ENCODE measurements around the gene KCNT2. TPM values are rescaled to one million over a fixed set of nuclear protein-coding genes. Genes with fewer than 3 reads are reported as not detected.

KCNT2 gene
- total and polyA plus RNA-seq, 9 of the 15 experiments (the other 6 are each of a cell fraction or from before 2014, with no cell fraction given) = 0.13 to 0.73 (median 0.28) TPM

DNA sequence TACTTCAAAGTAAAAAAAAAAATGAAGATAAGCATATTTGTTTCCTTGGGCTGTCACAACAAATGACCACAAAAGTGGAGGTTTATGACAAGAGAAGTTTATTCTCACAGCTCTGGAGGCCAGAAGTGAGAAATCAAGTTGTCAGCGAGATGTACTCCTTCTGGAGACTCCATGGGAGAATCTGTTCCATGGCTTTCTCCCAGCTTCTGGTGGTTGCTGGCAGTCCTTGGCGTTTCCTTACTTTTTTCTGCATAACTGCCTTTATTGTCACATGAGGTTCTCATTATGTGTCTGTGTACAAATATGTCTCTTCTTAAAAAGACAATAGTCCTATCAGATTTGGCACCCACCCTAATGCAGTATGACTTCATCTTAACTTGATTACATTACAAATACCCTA is 398.3 kb downstream of the KCNT2 start:
- no peak for FAIRE-seq
- no peaks in the 10 kb centered on the region for H3K9me1 ChIP-seq (ENCODE audit: control insufficient read depth, insufficient read depth, low read length)
- H3K4me2 ChIP-seq (ENCODE audit: insufficient read depth, low read length) = no peak overlapping the region
- H3K79me2 ChIP-seq (ENCODE audit: control insufficient read depth, insufficient read depth, low read length) = no peaks in the 10 kb centered on the region
- no peak overlapping the region for H2AFZ ChIP-seq (ENCODE audit: low read depth, low read length)
- no peak overlapping the region for H3K27ac ChIP-seq (ENCODE audit: extremely low read depth, low read depth, low read length)
- in situ Hi-C loops (cut with MboI) = no loop called here
- H3K4me3 ChIP-seq = no peak overlapping the region
- H3K27me3 ChIP-seq (ENCODE audit: control insufficient read depth in 2 of 2, insufficient read depth in 2 of 2, low read length in 2 of 2) = no peaks in the 10 kb centered on the region
- H3K9ac ChIP-seq (ENCODE audit: insufficient read depth in 1 of 2, low read depth in 2 of 2, low read length in 2 of 2) = no peak overlapping the region
- WGBS (ENCODE audit: insufficient coverage, low coverage, missing lambda C conversion rate) = 20% methylated on average over 2 of the region's 2 CpGs
- ChIA-PET POLR2A (interaction anchor here (0.7 kb wide), 2 partner anchors 61 to 91 kb away, joined by 3 read pairs; no protein-coding TSS in a partner anchor), CTCF (ENCODE audit: low intra/inter-chr PET ratio) (interaction anchor here (0.6 kb wide), 1 partner anchor 15 kb away, joined by 3 read pairs; no protein-coding TSS in a partner anchor)
- no peaks in the 10 kb centered on the region for H3K4me1 ChIP-seq (replicated peaks in 1 of 2; ENCODE audit: control insufficient read depth in 2 of 2, insufficient read depth in 2 of 2, low read length in 2 of 2)
- peaks cover 2% of the 10 kb centered on the region; the same call in 1 of the 2 replicates for H3K9me3 ChIP-seq (replicated peaks; ENCODE audit: control insufficient read depth, insufficient read depth, low read depth, low read length)
- no peak for DNase-seq (ENCODE audit: extremely low read depth in 1 of 4, low spot score in 3 of 4)
- BruUV-seq (replicated peaks) = no TSS peak
- no peak for ATAC-seq
- TF ChIP-seq SREBF1 (IDR thresholded peaks at IDR 0.05; ENCODE audit: borderline replicate concordance, low read depth, low read length) (no peak), XRCC3 (IDR thresholded peaks at IDR 0.05) (no peak), ZNF12 (CRISPR knock-in tag; IDR thresholded peaks at IDR 0.05) (no peak)
- H3K36me3 ChIP-seq (ENCODE audit: control insufficient read depth, insufficient read depth, low read length) = no peaks in the 10 kb centered on the region
- intact Hi-C loops (cut with micrococcal nuclease) = no loop called here
- no peaks in the 10 kb centered on the region for H4K20me1 ChIP-seq (replicated peaks; ENCODE audit: control insufficient read depth, insufficient read depth, low read length)

DNA sequence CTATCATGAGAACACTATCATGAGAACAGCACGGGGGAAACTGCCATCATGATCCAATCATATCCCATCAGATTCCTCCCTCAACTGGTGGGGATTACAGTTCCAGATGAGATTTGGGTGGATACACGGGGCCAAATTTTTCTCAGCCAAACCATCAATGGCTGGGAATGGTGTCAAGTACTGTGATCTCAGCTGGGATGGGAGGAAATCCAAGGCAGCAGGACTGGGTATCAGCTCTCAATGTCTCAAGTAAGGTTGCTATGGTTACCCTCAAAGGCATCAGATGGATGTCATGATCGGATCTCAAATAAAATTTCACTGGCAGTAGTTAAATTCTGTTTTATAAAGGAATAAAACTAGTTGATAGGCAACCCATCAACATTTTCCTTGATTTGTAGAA is 399.0 kb downstream of the KCNT2 start:
- CTCF ChIA-PET (ENCODE audit: low intra/inter-chr PET ratio) = no interaction called here
- Histone ChIP-seq H3K9me1 (ENCODE audit: control insufficient read depth, insufficient read depth, low read length) (no peaks in the 10 kb centered on the region), H4K20me1 (replicated peaks; ENCODE audit: control insufficient read depth, insufficient read depth, low read length) (no peaks in the 10 kb centered on the region), H3K27me3 (ENCODE audit: control insufficient read depth in 2 of 2, insufficient read depth in 2 of 2, low read length in 2 of 2) (no peaks in the 10 kb centered on the region), H3K4me3 (no peak overlapping the region), H3K4me1 (replicated peaks in 1 of 2; ENCODE audit: control insufficient read depth in 2 of 2, insufficient read depth in 2 of 2, low read length in 2 of 2) (no peaks in the 10 kb centered on the region), H3K9ac (ENCODE audit: insufficient read depth in 1 of 2, low read depth in 2 of 2, low read length in 2 of 2) (no peak overlapping the region), H3K27ac (ENCODE audit: extremely low read depth, low read depth, low read length) (no peak overlapping the region), H2AFZ (ENCODE audit: low read depth, low read length) (no peak overlapping the region), H3K4me2 (ENCODE audit: insufficient read depth, low read length) (no peak overlapping the region), H3K9me3 (replicated peaks; ENCODE audit: control insufficient read depth, insufficient read depth, low read depth, low read length) (0 out of 2 replicates have a peak, but pooled peaks cover 2% of the 10 kb centered on the region), H3K79me2 (ENCODE audit: control insufficient read depth, insufficient read depth, low read length) (no peaks in the 10 kb centered on the region), H3K36me3 (ENCODE audit: control insufficient read depth, insufficient read depth, low read length) (no peaks in the 10 kb centered on the region)
- no TSS peak for BruUV-seq (replicated peaks)
- in situ Hi-C loops (cut with MboI) = no loop called here
- intact Hi-C loops (cut with micrococcal nuclease) = no loop called here
- POLR2A ChIA-PET = no interaction called here
- TF ChIP-seq, protein P1, sequence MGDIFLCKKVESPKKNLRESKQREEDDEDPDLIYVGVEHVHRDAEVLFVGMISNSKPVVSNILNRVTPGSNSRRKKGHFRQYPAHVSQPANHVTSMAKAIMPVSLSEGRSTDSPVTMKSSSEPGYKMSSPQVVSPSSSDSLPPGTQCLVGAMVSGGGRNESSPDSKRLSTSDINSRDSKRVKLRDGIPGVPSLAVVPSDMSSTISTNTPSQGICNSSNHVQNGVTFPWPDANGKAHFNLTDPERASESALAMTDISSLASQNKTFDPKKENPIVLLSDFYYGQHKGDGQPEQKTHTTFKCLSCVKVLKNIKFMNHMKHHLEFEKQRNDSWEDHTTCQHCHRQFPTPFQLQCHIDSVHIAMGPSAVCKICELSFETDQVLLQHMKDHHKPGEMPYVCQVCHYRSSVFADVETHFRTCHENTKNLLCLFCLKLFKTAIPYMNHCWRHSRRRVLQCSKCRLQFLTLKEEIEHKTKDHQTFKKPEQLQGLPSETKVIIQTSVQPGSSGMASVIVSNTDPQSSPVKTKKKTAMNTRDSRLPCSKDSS (IDR thresholded peaks at IDR 0.05; ENCODE audit: low read depth, partially characterized antibody) = no peak
- TF ChIP-seq, protein P2, sequence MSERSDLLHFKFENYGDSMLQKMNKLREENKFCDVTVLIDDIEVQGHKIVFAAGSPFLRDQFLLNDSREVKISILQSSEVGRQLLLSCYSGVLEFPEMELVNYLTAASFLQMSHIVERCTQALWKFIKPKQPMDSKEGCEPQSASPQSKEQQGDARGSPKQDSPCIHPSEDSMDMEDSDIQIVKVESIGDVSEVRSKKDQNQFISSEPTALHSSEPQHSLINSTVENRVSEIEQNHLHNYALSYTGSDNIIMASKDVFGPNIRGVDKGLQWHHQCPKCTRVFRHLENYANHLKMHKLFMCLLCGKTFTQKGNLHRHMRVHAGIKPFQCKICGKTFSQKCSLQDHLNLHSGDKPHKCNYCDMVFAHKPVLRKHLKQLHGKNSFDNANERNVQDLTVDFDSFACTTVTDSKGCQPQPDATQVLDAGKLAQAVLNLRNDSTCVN (CRISPR knock-in tag; IDR thresholded peaks at IDR 0.05) = no peak
- TF ChIP-seq IFI16 (CRISPR knock-in tag; IDR thresholded peaks at IDR 0.05) (no peak), RFX1 (IDR thresholded peaks at IDR 0.05) (peak; percentile 71)
- WGBS (ENCODE audit: insufficient coverage, low coverage, missing lambda C conversion rate) = 11% methylated on average over 3 of the region's 3 CpGs
- ATAC-seq (no peak), FAIRE-seq (no peak), DNase-seq (ENCODE audit: extremely low read depth in 1 of 4, low spot score in 3 of 4) (no peak)
